HEK293 (cell line): ENCODE data around the gene TNS3.

Experiments
- CTCF ChIA-PET: fragments of 350-600 bp; formaldehyde crosslinking; extraction: SDS; loops from one replicate; lab custom pipeline; 2021; ENCODE audit warnings: antibody characterized with exemption; lab: Yijun Ruan, JAX
- POLR2A ChIA-PET: fragments of 300-600 bp; formaldehyde crosslinking; extraction: SDS; loops from one replicate; lab custom pipeline; 2020; ENCODE audit warnings: antibody characterized with exemption, inconsistent platforms; lab: Yijun Ruan, JAX
- H3K27ac ChIP-seq: fragments of 200-500 bp; sonication (Bioruptor generic); 2 replicates; pipeline ENCODE4 v1.5.1; 2014; ENCODE audit warnings: low read depth, low read length, control low read depth, inconsistent platforms; ENCODE audit errors: extremely low read depth
- H3K36me3 ChIP-seq, 2 experiments: fragments of 200-500 bp in 1 of 2; sonication (Bioruptor generic) in 1 of 2; 1 replicate in 1 of 2; 2 replicates in 1 of 2; pipeline ENCODE4 v1.5.1; 2014 to 2017; ENCODE audit warnings: inconsistent platforms in 2 of 2, low read length in 2 of 2; ENCODE audit not compliant: control insufficient read depth in 2 of 2, insufficient read depth in 1 of 2
- H3K4me1 ChIP-seq: fragments of 200-500 bp; sonication (Bioruptor generic); 2 replicates; pipeline ENCODE4 v1.5.1; 2014; ENCODE audit warnings: mild to moderate bottlenecking, low read length, inconsistent platforms; ENCODE audit not compliant: control insufficient read depth, insufficient read depth
- H3K4me3 ChIP-seq: 2 replicates; pipeline ENCODE4 v1.5.1; 2011; ENCODE audit warnings: low read depth, mild to moderate bottlenecking, control low read depth, low read length, moderate library complexity
- H3K9me3 ChIP-seq: fragments of 200-500 bp; sonication (Bioruptor generic); 2 replicates; pipeline ENCODE4 v1.5.1; 2014; ENCODE audit warnings: low read depth, low read length, inconsistent platforms; ENCODE audit not compliant: control insufficient read depth, insufficient read depth
- FEZF1 ChIP-seq: fragments of 450-650 bp; formaldehyde crosslinking; IDR thresholded peaks from 2 replicates; pipeline ENCODE4 v1.5.1; 2016; ENCODE audit warnings: missing biosample characterization, missing genetic modification characterization
- GLI2 ChIP-seq: fragments of 450-650 bp; formaldehyde crosslinking; IDR thresholded peaks from 2 replicates; pipeline ENCODE4; 2017; ENCODE audit warnings: missing biosample characterization, missing genetic modification characterization, low read depth, borderline replicate concordance
- GLIS1 ChIP-seq: fragments of 450-650 bp; formaldehyde crosslinking; IDR thresholded peaks from 2 replicates; pipeline ENCODE4 v1.5.1; 2016; ENCODE audit warnings: missing biosample characterization, missing genetic modification characterization
- HOXA7 ChIP-seq: sonication (generic); formaldehyde crosslinking; IDR thresholded peaks from 2 replicates; pipeline ENCODE4 v1.8.1; 2022; ENCODE audit warnings: missing genetic modification reagents, borderline replicate concordance
- KLF16 ChIP-seq: fragments of 450-650 bp; formaldehyde crosslinking; IDR thresholded peaks from 2 replicates; pipeline ENCODE4 v1.5.1; 2017; ENCODE audit warnings: missing biosample characterization, missing genetic modification characterization
- PRDM1 ChIP-seq: fragments of 450-650 bp; formaldehyde crosslinking; IDR thresholded peaks from 2 replicates; pipeline ENCODE4; 2016; ENCODE audit warnings: missing biosample characterization, missing genetic modification characterization
- SP7 ChIP-seq: fragments of 450-650 bp; formaldehyde crosslinking; IDR thresholded peaks from 2 replicates; pipeline ENCODE4 v1.5.1; 2016; ENCODE audit warnings: missing biosample characterization, missing genetic modification characterization
- ZBTB8A ChIP-seq: fragments of 450-650 bp; formaldehyde crosslinking; IDR thresholded peaks from 2 replicates; pipeline ENCODE4 v1.5.1; 2016; ENCODE audit warnings: missing biosample characterization, missing genetic modification characterization
- ZNF146 ChIP-seq: fragments of 450-650 bp; formaldehyde crosslinking; IDR thresholded peaks from 2 replicates; pipeline ENCODE4 v1.5.1; 2016; ENCODE audit warnings: missing biosample characterization, missing genetic modification characterization
- ZNF157 ChIP-seq: fragments of 450-650 bp; formaldehyde crosslinking; IDR thresholded peaks from 2 replicates; pipeline ENCODE4 v1.5.1; 2016; ENCODE audit warnings: missing biosample characterization, missing genetic modification characterization
- ZNF169 ChIP-seq: fragments of 450-650 bp; formaldehyde crosslinking; IDR thresholded peaks from 2 replicates; pipeline ENCODE4 v1.5.1; 2016; ENCODE audit warnings: missing biosample characterization, missing genetic modification characterization
- ZNF19 ChIP-seq: fragments of 450-650 bp; formaldehyde crosslinking; IDR thresholded peaks from 2 replicates; pipeline ENCODE4; 2016; ENCODE audit warnings: missing biosample characterization, missing genetic modification characterization, low read depth
- ZNF2 ChIP-seq: fragments of 450-650 bp; formaldehyde crosslinking; IDR thresholded peaks from 2 replicates; pipeline ENCODE4 v1.5.1; 2016; ENCODE audit warnings: missing biosample characterization, missing genetic modification characterization
- ZNF221 ChIP-seq: fragments of 450-650 bp; formaldehyde crosslinking; IDR thresholded peaks from 2 replicates; pipeline ENCODE4 v1.5.1; 2017; ENCODE audit warnings: missing biosample characterization, missing genetic modification characterization, borderline replicate concordance
- ZNF24 ChIP-seq: fragments of 450-650 bp; formaldehyde crosslinking; IDR thresholded peaks from 2 replicates; pipeline ENCODE4 v1.5.1; 2016; ENCODE audit warnings: missing biosample characterization, missing genetic modification characterization
- ZNF311 ChIP-seq: fragments of 450-650 bp; formaldehyde crosslinking; IDR thresholded peaks from 2 replicates; pipeline ENCODE4 v1.5.1; 2017; ENCODE audit warnings: missing biosample characterization, missing genetic modification characterization, borderline replicate concordance
- ZNF324 ChIP-seq: fragments of 450-650 bp; formaldehyde crosslinking; IDR thresholded peaks from 2 replicates; pipeline ENCODE4 v1.5.1; 2016; ENCODE audit warnings: missing biosample characterization, missing genetic modification characterization
- ZNF341 ChIP-seq: fragments of 450-650 bp; formaldehyde crosslinking; IDR thresholded peaks from 2 replicates; pipeline ENCODE4; 2016; ENCODE audit warnings: low read depth, missing biosample characterization, missing genetic modification characterization
- ZNF350 ChIP-seq: fragments of 450-650 bp; formaldehyde crosslinking; IDR thresholded peaks from 2 replicates; pipeline ENCODE4 v1.5.0; 2017; ENCODE audit warnings: missing biosample characterization, mild to moderate bottlenecking, missing genetic modification characterization
- ZNF423 ChIP-seq: fragments of 450-650 bp; formaldehyde crosslinking; IDR thresholded peaks from 2 replicates; pipeline ENCODE4 v1.5.1; 2016; ENCODE audit warnings: missing biosample characterization, missing genetic modification characterization
- ZNF621 ChIP-seq: fragments of 450-650 bp; formaldehyde crosslinking; IDR thresholded peaks from 2 replicates; pipeline ENCODE4 v1.5.1; 2017; ENCODE audit warnings: missing biosample characterization, missing genetic modification characterization
- TF ChIP-seq, protein P1 (sequence below): fragments of 450-650 bp; formaldehyde crosslinking; IDR thresholded peaks from 2 replicates; pipeline ENCODE4 v1.5.1; 2016; ENCODE audit warnings: missing biosample characterization, missing genetic modification characterization
- TF ChIP-seq, protein P2 (sequence below): fragments of 450-650 bp; formaldehyde crosslinking; conservative IDR thresholded peaks from 2 replicates; pipeline ENCODE4 v1.5.1; 2016; ENCODE audit warnings: low read depth, missing biosample characterization, missing genetic modification characterization

Gene TNS3

DNA sequence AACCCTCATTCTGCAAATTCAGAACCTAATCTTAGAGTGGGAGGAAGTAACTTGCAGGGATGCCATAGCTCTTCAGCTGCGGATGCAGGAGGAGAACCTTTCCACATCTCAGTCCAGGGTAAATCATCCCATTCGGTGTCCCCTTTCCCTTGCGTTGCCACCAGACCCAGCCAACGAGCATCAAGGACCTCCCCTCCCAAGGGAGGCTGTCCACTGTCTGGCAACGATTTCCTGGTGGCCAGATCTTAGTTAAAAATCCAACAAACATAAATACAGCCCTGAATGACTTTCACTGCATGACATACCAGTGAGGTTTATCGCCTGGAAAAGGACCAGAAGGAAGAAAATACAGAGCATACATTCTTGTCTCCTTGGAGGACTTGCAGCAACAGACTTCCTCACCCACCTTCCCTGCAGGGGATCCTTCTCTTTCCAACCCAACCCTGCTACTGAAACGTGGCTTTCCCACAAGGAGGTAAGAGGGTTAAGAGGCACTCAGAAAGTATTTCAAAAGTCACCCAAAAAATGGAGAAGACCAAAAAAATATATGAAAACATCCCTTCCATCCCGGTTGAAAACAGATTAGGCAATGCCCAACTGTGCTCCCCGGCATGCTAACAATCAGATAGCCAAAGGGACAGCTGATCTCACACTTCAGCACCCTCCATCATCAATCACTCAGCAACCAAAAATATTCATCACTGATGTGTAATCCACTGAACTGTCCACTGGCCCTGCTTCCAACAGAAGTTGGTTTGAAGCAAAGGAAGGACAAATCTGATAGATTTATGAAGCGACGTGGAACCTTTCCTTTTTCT, 206.6 kb downstream of the TNS3 start:
- no peaks in the 10 kb centered on the region for H3K36me3 ChIP-seq
- TF ChIP-seq KLF16 (tag by site-specific recombination) (no peak), HOXA7 (CRISPR knock-in tag) (no peak), ZNF324 (tag by site-specific recombination) (no peak), ZNF169 (tag by site-specific recombination) (no peak), FEZF1 (tag by site-specific recombination) (no peak), ZNF157 (tag by site-specific recombination) (no peak), ZNF621 (tag by site-specific recombination) (no peak), ZNF311 (tag by site-specific recombination) (no peak), ZNF341 (tag by site-specific recombination) (no peak), GLIS1 (tag by site-specific recombination) (no peak), ZNF146 (tag by site-specific recombination) (no peak), GLI2 (tag by site-specific recombination) (no peak), SP7 (tag by site-specific recombination) (no peak), ZNF423 (no peak), ZNF24 (tag by site-specific recombination) (no peak), PRDM1 (tag by site-specific recombination) (no peak), ZNF19 (tag by site-specific recombination) (no peak), ZBTB8A (tag by site-specific recombination) (no peak)
- TF ChIP-seq, protein P1, sequence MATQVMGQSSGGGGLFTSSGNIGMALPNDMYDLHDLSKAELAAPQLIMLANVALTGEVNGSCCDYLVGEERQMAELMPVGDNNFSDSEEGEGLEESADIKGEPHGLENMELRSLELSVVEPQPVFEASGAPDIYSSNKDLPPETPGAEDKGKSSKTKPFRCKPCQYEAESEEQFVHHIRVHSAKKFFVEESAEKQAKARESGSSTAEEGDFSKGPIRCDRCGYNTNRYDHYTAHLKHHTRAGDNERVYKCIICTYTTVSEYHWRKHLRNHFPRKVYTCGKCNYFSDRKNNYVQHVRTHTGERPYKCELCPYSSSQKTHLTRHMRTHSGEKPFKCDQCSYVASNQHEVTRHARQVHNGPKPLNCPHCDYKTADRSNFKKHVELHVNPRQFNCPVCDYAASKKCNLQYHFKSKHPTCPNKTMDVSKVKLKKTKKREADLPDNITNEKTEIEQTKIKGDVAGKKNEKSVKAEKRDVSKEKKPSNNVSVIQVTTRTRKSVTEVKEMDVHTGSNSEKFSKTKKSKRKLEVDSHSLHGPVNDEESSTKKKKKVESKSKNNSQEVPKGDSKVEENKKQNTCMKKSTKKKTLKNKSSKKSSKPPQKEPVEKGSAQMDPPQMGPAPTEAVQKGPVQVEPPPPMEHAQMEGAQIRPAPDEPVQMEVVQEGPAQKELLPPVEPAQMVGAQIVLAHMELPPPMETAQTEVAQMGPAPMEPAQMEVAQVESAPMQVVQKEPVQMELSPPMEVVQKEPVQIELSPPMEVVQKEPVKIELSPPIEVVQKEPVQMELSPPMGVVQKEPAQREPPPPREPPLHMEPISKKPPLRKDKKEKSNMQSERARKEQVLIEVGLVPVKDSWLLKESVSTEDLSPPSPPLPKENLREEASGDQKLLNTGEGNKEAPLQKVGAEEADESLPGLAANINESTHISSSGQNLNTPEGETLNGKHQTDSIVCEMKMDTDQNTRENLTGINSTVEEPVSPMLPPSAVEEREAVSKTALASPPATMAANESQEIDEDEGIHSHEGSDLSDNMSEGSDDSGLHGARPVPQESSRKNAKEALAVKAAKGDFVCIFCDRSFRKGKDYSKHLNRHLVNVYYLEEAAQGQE (tag by site-specific recombination) = no peak
- no peak overlapping the region for H3K4me3 ChIP-seq
- ChIA-PET POLR2A (no interaction called here), CTCF (interaction anchor here (0.6 to 0.9 kb wide), 3 partner anchors 36 to 109 kb away, joined by 3 to 5 read pairs (median 3); no protein-coding TSS in a partner anchor)
- no peaks in the 10 kb centered on the region for H3K9me3 ChIP-seq
- H3K27ac ChIP-seq = no peak overlapping the region
- peaks cover 19% of the 10 kb centered on the region for H3K4me1 ChIP-seq

DNA sequence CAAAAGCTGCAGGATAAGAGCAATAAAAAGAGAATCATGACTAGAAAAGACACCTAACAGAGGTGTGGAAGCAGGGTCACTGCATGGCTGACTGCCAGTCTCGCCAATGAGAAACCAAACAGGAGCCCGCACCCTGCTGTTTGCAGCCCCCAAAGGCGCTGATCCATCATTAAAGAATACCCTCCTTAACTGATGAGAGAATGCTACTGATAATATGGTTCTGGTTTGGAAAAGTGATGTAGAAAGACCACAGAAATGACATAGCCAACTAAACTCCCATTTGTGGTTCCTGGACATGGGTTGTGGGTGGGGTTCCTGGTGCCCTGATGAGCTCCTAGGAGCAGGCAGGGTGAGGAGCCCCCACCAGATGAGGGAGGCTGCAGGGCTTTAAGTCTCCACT, 207.4 kb downstream of the TNS3 start:
- Histone ChIP-seq H3K9me3 (no peaks in the 10 kb centered on the region), H3K4me1 (peaks cover 16% of the 10 kb centered on the region), H3K36me3 (no peaks in the 10 kb centered on the region), H3K27ac (no peak overlapping the region), H3K4me3 (no peak overlapping the region)
- POLR2A ChIA-PET = no interaction called here
- TF ChIP-seq ZNF350 (tag by site-specific recombination) (no peak), ZNF221 (tag by site-specific recombination) (no peak), ZNF2 (tag by site-specific recombination) (no peak), KLF16 (tag by site-specific recombination) (no peak)
- TF ChIP-seq, protein P2, sequence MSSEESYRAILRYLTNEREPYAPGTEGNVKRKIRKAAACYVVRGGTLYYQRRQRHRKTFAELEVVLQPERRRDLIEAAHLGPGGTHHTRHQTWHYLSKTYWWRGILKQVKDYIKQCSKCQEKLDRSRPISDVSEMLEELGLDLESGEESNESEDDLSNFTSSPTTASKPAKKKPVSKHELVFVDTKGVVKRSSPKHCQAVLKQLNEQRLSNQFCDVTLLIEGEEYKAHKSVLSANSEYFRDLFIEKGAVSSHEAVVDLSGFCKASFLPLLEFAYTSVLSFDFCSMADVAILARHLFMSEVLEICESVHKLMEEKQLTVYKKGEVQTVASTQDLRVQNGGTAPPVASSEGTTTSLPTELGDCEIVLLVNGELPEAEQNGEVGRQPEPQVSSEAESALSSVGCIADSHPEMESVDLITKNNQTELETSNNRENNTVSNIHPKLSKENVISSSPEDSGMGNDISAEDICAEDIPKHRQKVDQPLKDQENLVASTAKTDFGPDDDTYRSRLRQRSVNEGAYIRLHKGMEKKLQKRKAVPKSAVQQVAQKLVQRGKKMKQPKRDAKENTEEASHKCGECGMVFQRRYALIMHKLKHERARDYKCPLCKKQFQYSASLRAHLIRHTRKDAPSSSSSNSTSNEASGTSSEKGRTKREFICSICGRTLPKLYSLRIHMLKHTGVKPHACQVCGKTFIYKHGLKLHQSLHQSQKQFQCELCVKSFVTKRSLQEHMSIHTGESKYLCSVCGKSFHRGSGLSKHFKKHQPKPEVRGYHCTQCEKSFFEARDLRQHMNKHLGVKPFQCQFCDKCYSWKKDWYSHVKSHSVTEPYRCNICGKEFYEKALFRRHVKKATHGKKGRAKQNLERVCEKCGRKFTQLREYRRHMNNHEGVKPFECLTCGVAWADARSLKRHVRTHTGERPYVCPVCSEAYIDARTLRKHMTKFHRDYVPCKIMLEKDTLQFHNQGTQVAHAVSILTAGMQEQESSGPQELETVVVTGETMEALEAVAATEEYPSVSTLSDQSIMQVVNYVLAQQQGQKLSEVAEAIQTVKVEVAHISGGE (tag by site-specific recombination) = no peak
- CTCF ChIA-PET = interaction anchor here (0.6 to 0.9 kb wide), 3 partner anchors 35 to 109 kb away, joined by 3 to 5 read pairs (median 3); no protein-coding TSS in a partner anchor
